Measurements from ENCODE around the gene WWOX. TPM values are rescaled to one million over a fixed set of nuclear protein-coding genes. Genes with fewer than 3 reads are reported as not detected.
A peak's percentile ranks its signal among the peaks of the same experiment; 100 is the strongest.

WWOX gene
- total and polyA plus RNA-seq, 2 of the 13 experiments (the other 11 are each of a cell fraction or from before 2014, with no cell fraction given) = 9.1 to 37.4 TPM

- TF ChIP-seq ZFP37 (CRISPR knock-in tag; IDR thresholded peaks at IDR 0.05; ENCODE audit: borderline replicate concordance) = no peak
- TF ChIP-seq FOXJ3 (CRISPR knock-in tag; IDR thresholded peaks at IDR 0.05; ENCODE audit: borderline replicate concordance) = peak; percentile 18; the same call in 1 of the 2 replicates
- TF ChIP-seq ZBTB3 (CRISPR knock-in tag; IDR thresholded peaks at IDR 0.05; ENCODE audit: borderline replicate concordance, low read depth) = no peak
- peak; percentile 68 for TF ChIP-seq ATF2 (CRISPR knock-in tag; IDR thresholded peaks at IDR 0.05)
- no peak for TF ChIP-seq ZNF749 (CRISPR knock-in tag; IDR thresholded peaks at IDR 0.05; ENCODE audit: borderline replicate concordance)
- no peak for TF ChIP-seq ETV6 (CRISPR knock-in tag; conservative IDR thresholded peaks at IDR 0.05)
- no peak for TF ChIP-seq ZBTB34 (CRISPR knock-in tag; IDR thresholded peaks at IDR 0.05)
- no peak for TF ChIP-seq SMARCE1 (IDR thresholded peaks at IDR 0.05; ENCODE audit: borderline replicate concordance)
- TF ChIP-seq ZNF878 (CRISPR knock-in tag; IDR thresholded peaks at IDR 0.05) = no peak
- TF ChIP-seq NFE2L1 (CRISPR knock-in tag; IDR thresholded peaks at IDR 0.05; ENCODE audit: borderline replicate concordance) = no peak
- no peak for TF ChIP-seq SP140L (CRISPR knock-in tag; IDR thresholded peaks at IDR 0.05; ENCODE audit: borderline replicate concordance)
- TF ChIP-seq MAX (IDR thresholded peaks at IDR 0.05) = 0 out of 2 replicates have a peak, but pooled peaks have one; percentile 38
- peak; percentile 58; the same call in 1 of the 2 replicates for TF ChIP-seq ZNF768 (CRISPR knock-in tag; IDR thresholded peaks at IDR 0.05)
- no peak for TF ChIP-seq ZNF577 (CRISPR knock-in tag; IDR thresholded peaks at IDR 0.05; ENCODE audit: borderline replicate concordance, low read depth)
- TF ChIP-seq ELF3 (CRISPR knock-in tag; IDR thresholded peaks at IDR 0.05) = peak; percentile 59
- no peak for TF ChIP-seq HNRNPUL1 (IDR thresholded peaks at IDR 0.05; ENCODE audit: low read depth, low read length)
- 0 out of 2 replicates have a peak, but pooled peaks have one; percentile 18 for TF ChIP-seq MEF2D (CRISPR knock-in tag; IDR thresholded peaks at IDR 0.05)
- peak; percentile 85; the same call in 1 of the 2 replicates for TF ChIP-seq ZNF572 (CRISPR knock-in tag; IDR thresholded peaks at IDR 0.05)
- TF ChIP-seq MIER2 (CRISPR knock-in tag; IDR thresholded peaks at IDR 0.05) = peak; percentile 46; the same call in 1 of the 2 replicates
- TF ChIP-seq KDM6A (CRISPR knock-in tag; IDR thresholded peaks at IDR 0.05; ENCODE audit: low read depth) = no peak
- no peak for TF ChIP-seq ZNF772 (CRISPR knock-in tag; IDR thresholded peaks at IDR 0.05)
- TF ChIP-seq JARID2 (CRISPR knock-in tag; IDR thresholded peaks at IDR 0.05; ENCODE audit: insufficient replicate concordance) = no peak
- no peak for TF ChIP-seq TRIM22 (IDR thresholded peaks at IDR 0.05)
- TF ChIP-seq ZNF263 (CRISPR knock-in tag; IDR thresholded peaks at IDR 0.05) = no peak
- TF ChIP-seq FIP1L1 (IDR thresholded peaks at IDR 0.05; ENCODE audit: borderline replicate concordance, insufficient read depth, low read depth, low read length) = no peak
- no peak for TF ChIP-seq SETDB1 (CRISPR knock-in tag; IDR thresholded peaks at IDR 0.05; ENCODE audit: borderline replicate concordance)
- TF ChIP-seq ZMYM3 (CRISPR knock-in tag; IDR thresholded peaks at IDR 0.05) = 0 out of 2 replicates have a peak, but pooled peaks have one; percentile 15
- no peak for TF ChIP-seq FLYWCH1 (CRISPR knock-in tag; IDR thresholded peaks at IDR 0.05)
Observed at GRCh38 chr16:78770353-78771091, 671.1 kb downstream of the WWOX start (continued).
